ENCODE data around the gene PRB3. TPM values are rescaled to one million over a fixed set of nuclear protein-coding genes. Genes with fewer than 3 reads are reported as not detected.

Gene PRB3
- not detected for total RNA-seq

GRCh38 chr12:11269607-11270006 lies at the start of gene PRB3:
TSS of gene PRB3 (minus strand) at chr12:11269707. CDS start at chr12:11269669, 38 bp downstream.
- Histone ChIP-seq H3K27me3 (replicated peaks; ENCODE audit: insufficient read depth) (no peaks in the 10 kb centered on the region), H3K9me3 (no peaks in the 10 kb centered on the region), H3K4me3 (no peak within 1 kb of the TSS), H3K27ac (no peak within 1 kb of the TSS), H3K4me1 (ENCODE audit: control insufficient read depth in 1 of 2, low read depth in 2 of 2) (no peaks in the 10 kb centered on the region), H3K36me3 (no peaks in the 10 kb centered on the region)
- DNase-seq (ENCODE audit: low spot score) (no peak), ATAC-seq (ENCODE audit: insufficient number of reproducible peaks, low FRiP score, low read depth) (no peak)
- TF ChIP-seq CTCF (IDR thresholded peaks at IDR 0.05): no peak

GRCh38 chr12:11310336-11310735 lies 40.8 kb upstream of the PRB3 start, which contains the start of gene PRB4:
TSS of gene PRB4 (minus strand) at chr12:11310436. CDS start at chr12:11310398, 38 bp downstream.
- no peak within 1 kb of the TSS for H3K4me3 ChIP-seq
- DNase-seq (ENCODE audit: low spot score) (no peak), ATAC-seq (ENCODE audit: insufficient number of reproducible peaks, low FRiP score, low read depth) (no peak)
- no peaks in the 10 kb centered on the region for H3K9me3 ChIP-seq
- no peak for TF ChIP-seq CTCF (IDR thresholded peaks at IDR 0.05)
- H3K4me1 ChIP-seq (ENCODE audit: control insufficient read depth in 1 of 2, low read depth in 2 of 2): no peaks in the 10 kb centered on the region
- H3K27me3 ChIP-seq (replicated peaks; ENCODE audit: insufficient read depth): no peaks in the 10 kb centered on the region
- no peak within 1 kb of the TSS for H3K27ac ChIP-seq
- H3K36me3 ChIP-seq: no peaks in the 10 kb centered on the region

- ATAC-seq (ENCODE audit: insufficient number of reproducible peaks, low FRiP score, low read depth): no peak
- Histone ChIP-seq H3K36me3 (no peaks in the 10 kb centered on the region), H3K4me3 (no peak overlapping the region), H3K27me3 (replicated peaks; ENCODE audit: insufficient read depth) (no peaks in the 10 kb centered on the region), H3K27ac (no peak overlapping the region), H3K9me3 (no peaks in the 10 kb centered on the region), H3K4me1 (ENCODE audit: control insufficient read depth in 1 of 2, low read depth in 2 of 2) (no peaks in the 10 kb centered on the region)
- no peak for DNase-seq (ENCODE audit: low spot score)
- no peak for TF ChIP-seq CTCF (IDR thresholded peaks at IDR 0.05)
Observed at GRCh38 chr12:11307143-11307542, 37.6 kb upstream of the PRB3 start.

GRCh38 chr12:11273449-11273848 lies 3.9 kb upstream of the PRB3 start:
- Histone ChIP-seq H3K4me3 (no peak overlapping the region), H3K4me1 (ENCODE audit: control insufficient read depth in 1 of 2, low read depth in 2 of 2) (no peaks in the 10 kb centered on the region), H3K27me3 (replicated peaks; ENCODE audit: insufficient read depth) (no peaks in the 10 kb centered on the region), H3K9me3 (no peaks in the 10 kb centered on the region), H3K36me3 (no peaks in the 10 kb centered on the region), H3K27ac (no peak overlapping the region)
- no peak for TF ChIP-seq CTCF (IDR thresholded peaks at IDR 0.05)
- ATAC-seq (ENCODE audit: insufficient number of reproducible peaks, low FRiP score, low read depth): no peak
- DNase-seq (ENCODE audit: low spot score): no peak

GRCh38 chr12:11264501-11264900 lies 5.0 kb downstream of the PRB3 start:
- no peaks in the 10 kb centered on the region for H3K9me3 ChIP-seq
- no peak overlapping the region for H3K4me3 ChIP-seq
- no peak overlapping the region for H3K27ac ChIP-seq
- no peaks in the 10 kb centered on the region for H3K36me3 ChIP-seq
- no peaks in the 10 kb centered on the region for H3K27me3 ChIP-seq (replicated peaks; ENCODE audit: insufficient read depth)
- TF ChIP-seq CTCF (IDR thresholded peaks at IDR 0.05): no peak
- no peak for DNase-seq (ENCODE audit: low spot score)
- no peak for ATAC-seq (ENCODE audit: insufficient number of reproducible peaks, low FRiP score, low read depth)
- no peaks in the 10 kb centered on the region for H3K4me1 ChIP-seq (ENCODE audit: control insufficient read depth in 1 of 2, low read depth in 2 of 2)
